GM12878 (cell line): ENCODE measurements around the gene CACNA2D4. TPM values are rescaled to one million over a fixed set of nuclear protein-coding genes. Genes with fewer than 3 reads are reported as not detected.

Experiments used
- ATAC-seq: fragments of 200-7000 bp; cut with Tn5 transposase; 3 replicates; pipeline ENCODE4 v1.9.1; 2020; ENCODE audit warnings: mild to moderate bottlenecking, moderate library complexity
- BruUV-seq: library from RNA; stranded (reverse); fragments of 400-500 nt; replicated peaks from 2 replicates; lab custom pipeline; 2021; lab: Mats Ljungman, UMichigan
- CTCF ChIA-PET: fragments of 300-600 bp; sonication (Branson Sonifier 250); formaldehyde crosslinking; extraction: SDS; loops from one replicate; lab custom pipeline; 2021; ENCODE audit warnings: inconsistent platforms; lab: Yijun Ruan, JAX
- POLR2A ChIA-PET: fragments of 350-600 bp; formaldehyde crosslinking; extraction: SDS; loops from one replicate; lab custom pipeline; 2021; ENCODE audit warnings: inconsistent platforms; lab: Charles Lee
- RAD21 ChIA-PET: fragments of 300-600 bp; sonication (Branson Sonifier 250); formaldehyde crosslinking; loops from one replicate; lab custom pipeline; 2023; ENCODE audit warnings: antibody characterized with exemption; ENCODE audit not compliant: unreplicated experiment; lab: Charles Lee
- SMC1A ChIA-PET: fragments of 300-600 bp; sonication (Branson Sonifier 250); formaldehyde crosslinking; loops from one replicate; lab custom pipeline; 2023; ENCODE audit not compliant: unreplicated experiment, uncharacterized antibody; lab: Charles Lee
- DNase-seq: peaks from one replicate; pipeline ENCODE4 v3.0.0-alpha.2; 2011; ENCODE audit warnings: low read depth, low spot score
- FAIRE-seq: peaks from 3 replicates; lab custom pipeline; 2011; peaks lifted over from hg19 to GRCh38; lab: Jason Lieb, UNC
- H2AFZ ChIP-seq: 2 replicates; pipeline ENCODE4 v1.6.0; 2011; ENCODE audit warnings: low read depth, low read length, control low read depth; ENCODE audit not compliant: control insufficient read depth
- H3K27ac ChIP-seq: 2 replicates; pipeline ENCODE4 v1.5.1; 2011; ENCODE audit warnings: control low read depth; ENCODE audit not compliant: control insufficient read depth, insufficient read depth
- H3K27me3 ChIP-seq, 2 experiments: replicated peaks in 1 of 2; 2 replicates each; pipeline versions ENCODE4 v1.6.0 to v1.6.1; 2011; ENCODE audit warnings: low read length in 1 of 2; ENCODE audit not compliant: control insufficient read depth in 2 of 2, insufficient read depth in 2 of 2
- H3K36me3 ChIP-seq, 2 experiments: 2 replicates each; pipeline ENCODE4 v1.5.1; 2011; ENCODE audit warnings: low read length in 1 of 2; ENCODE audit not compliant: control insufficient read depth in 2 of 2, insufficient read depth in 2 of 2
- H3K4me1 ChIP-seq: 2 replicates; pipeline ENCODE4 v1.6.1; 2011; ENCODE audit warnings: mild to moderate bottlenecking, low read length, moderate library complexity, mixed read lengths; ENCODE audit not compliant: control insufficient read depth, insufficient read depth
- H3K4me2 ChIP-seq: 2 replicates; pipeline ENCODE4 v1.6.0; 2011; ENCODE audit warnings: control low read depth; ENCODE audit not compliant: control insufficient read depth, insufficient read depth
- H3K4me3 ChIP-seq: fragments of 200-600 bp; sonication (generic); 2 replicates; pipeline ENCODE4 v1.5.1; 2016
- H3K79me2 ChIP-seq: 2 replicates; pipeline ENCODE4 v1.6.0; 2011; ENCODE audit warnings: low read length; ENCODE audit not compliant: control insufficient read depth, insufficient read depth
- H3K9ac ChIP-seq: 2 replicates; pipeline ENCODE4 v1.8.0; 2011; ENCODE audit warnings: low read length, control low read depth, mixed read lengths; ENCODE audit not compliant: control insufficient read depth, insufficient read depth
- H3K9me3 ChIP-seq: replicated peaks from 3 replicates; pipeline ENCODE4 v1.5.1; 2011; ENCODE audit warnings: mild to moderate bottlenecking, low read length; ENCODE audit not compliant: control insufficient read depth, insufficient read depth
- H4K20me1 ChIP-seq: 2 replicates; pipeline ENCODE4 v1.6.0; 2011; ENCODE audit not compliant: control insufficient read depth, insufficient read depth
- ATF3 ChIP-seq: IDR thresholded peaks from 2 replicates; pipeline ENCODE4 v1.6.1; 2011; ENCODE audit warnings: low read depth, mild to moderate bottlenecking, low read length, moderate library complexity, borderline replicate concordance; ENCODE audit errors: extremely low read depth
- BCL3 ChIP-seq: IDR thresholded peaks from 2 replicates; pipeline ENCODE4 v1.6.1; 2011; ENCODE audit warnings: borderline replicate concordance, low read depth, mild to moderate bottlenecking, moderate library complexity, low read length; ENCODE audit not compliant: insufficient read depth, poor library complexity, severe bottlenecking
- GABPA ChIP-seq: IDR thresholded peaks from 2 replicates; pipeline ENCODE4 v1.6.1; 2014; ENCODE audit warnings: antibody characterized with exemption, low read depth, mild to moderate bottlenecking, inconsistent platforms
- JUNB ChIP-seq: IDR thresholded peaks from 2 replicates; pipeline ENCODE4 v1.6.1; 2016; ENCODE audit warnings: antibody characterized with exemption, mild to moderate bottlenecking
- MEF2A ChIP-seq: IDR thresholded peaks from 2 replicates; pipeline ENCODE4 v1.6.1; 2011; ENCODE audit warnings: low read depth, mild to moderate bottlenecking, low read length, moderate library complexity; ENCODE audit not compliant: insufficient read depth
- RELA ChIP-seq: fragments of 450-650 bp; IDR thresholded peaks from 2 replicates; pipeline ENCODE4 v1.8.0; 2014; ENCODE audit warnings: borderline replicate concordance; ENCODE audit not compliant: partially characterized antibody
- SREBF1 ChIP-seq: IDR thresholded peaks from 2 replicates; pipeline ENCODE4 v1.6.1; 2012; ENCODE audit warnings: mild to moderate bottlenecking, low read length
- SRF ChIP-seq, 2 experiments: IDR thresholded peaks; 2 replicates each; pipeline ENCODE4 v1.6.1; 2011; ENCODE audit warnings: low read depth in 2 of 2, low read length in 2 of 2, mild to moderate bottlenecking in 1 of 2, moderate library complexity in 1 of 2
- SUZ12 ChIP-seq: fragments of 200-600 bp; sonication (generic); IDR thresholded peaks from one replicate; pipeline ENCODE4 v1.6.1; 2018; ENCODE audit warnings: antibody characterized with exemption, mild to moderate bottlenecking; ENCODE audit not compliant: unreplicated experiment
- ZNF207 ChIP-seq: fragments of 450-650 bp; IDR thresholded peaks from 2 replicates; pipeline ENCODE4 v1.6.1; 2014; ENCODE audit warnings: antibody characterized with exemption, mild to moderate bottlenecking, borderline replicate concordance
- ZNF274 ChIP-seq: IDR thresholded peaks from one replicate; pipeline ENCODE4 v1.8.0; 2011; ENCODE audit not compliant: insufficient read length, insufficient read depth
- WGBS: methylation state at CpG from one replicate; pipeline ENCODE4 v1.1.6; 2016; ENCODE audit warnings: low lambda C conversion rate; ENCODE audit not compliant: insufficient replicate concordance, insufficient coverage; ENCODE audit errors: missing lambda C conversion rate; 5-methylcytosine and 5-hydroxymethylcytosine counted together
- in situ Hi-C: fragments of 300-500 bp; cut with MboI; formaldehyde crosslinking; loops from 9 replicates; pipeline ENCODE4 v1.14.3; 2018; ENCODE audit warnings: mixed read lengths
- intact Hi-C: fragments of 100-400 bp; cut with micrococcal nuclease; formaldehyde crosslinking; loops from one replicate; pipeline ENCODE4 v1.14.2; 2022; ENCODE audit not compliant: unreplicated experiment
- polyA plus RNA-seq, 11 experiments: library from polyadenylated mRNA; depleted of rRNA in 4 of 11; unstranded in 6 of 11; stranded (reverse) in 5 of 11; fragments of >200 nt; fragmentation: Nextera tagmentation in 4 of 11; fragmentation: Illumina TruSeq in 1 of 11; extraction: Ambion mirVana in 4 of 11; extraction: Trizol in 1 of 11; gene quantifications; 1 replicate in 1 of 11; 2 replicates in 10 of 11; pipeline versions ENCODE4 v1.2.1 to v1.2.3, GENCODE V29; 2011 to 2016; ENCODE audit warnings: inconsistent platforms in 2 of 11, missing spikeins in 2 of 11, low read depth in 1 of 11
- total RNA-seq, 4 experiments: library from RNA; depleted of rRNA in 3 of 4; stranded (reverse); fragments of >200 nt in 3 of 4; fragmentation: Illumina TruSeq in 1 of 4; extraction: Trizol in 1 of 4; gene quantifications; 2 replicates each; pipeline versions ENCODE4 v1.2.1 to v1.2.3, GENCODE V29; 2013 to 2021
- TF ChIP-seq, protein P1 (sequence below): fragments of 450-650 bp; formaldehyde crosslinking; IDR thresholded peaks from 2 replicates; pipeline ENCODE4 v1.4.0; 2020; ENCODE audit warnings: mild to moderate bottlenecking, moderate library complexity
- TF ChIP-seq, protein P2 (sequence below): fragments of 450-650 bp; IDR thresholded peaks from 2 replicates; pipeline ENCODE4 v1.6.1; 2017; ENCODE audit warnings: antibody characterized with exemption, mild to moderate bottlenecking, moderate library complexity

The CACNA2D4 gene
- total and polyA plus RNA-seq, 10 of the 15 experiments (the other 5 are each of a cell fraction or from before 2014, with no cell fraction given), result 0.03 to 1.0 (median 0.65) TPM

DNA sequence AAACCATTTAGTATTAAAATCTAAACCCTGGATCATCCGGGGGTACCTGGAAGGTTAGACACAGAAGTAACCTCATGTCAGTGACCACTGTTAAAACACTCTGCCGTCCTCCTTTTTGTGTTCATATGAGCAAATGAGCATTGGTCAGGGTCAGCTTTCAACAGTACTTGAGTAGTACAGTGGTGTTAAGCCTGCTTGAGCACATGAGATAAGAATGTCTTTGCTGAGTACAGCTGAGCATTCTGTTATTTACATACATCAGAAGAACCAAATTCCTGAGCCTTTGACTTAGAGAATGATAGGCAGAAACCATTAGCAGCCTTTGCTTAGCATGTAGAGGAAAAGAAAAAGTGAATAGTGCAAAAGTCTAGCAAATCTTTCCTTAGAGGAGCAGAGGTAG lies 136.7 kb downstream of the CACNA2D4 start:
- DNase-seq (no peak), FAIRE-seq (no peak), ATAC-seq (no peak)
- BruUV-seq, result no TSS peak
- Histone ChIP-seq H4K20me1 (no peaks in the 10 kb centered on the region; the same call in 1 of the 2 replicates), H3K27ac (no peak overlapping the region), H3K4me2 (no peak overlapping the region), H3K36me3 (peaks cover 7 to 16% of the 10 kb centered on the region in 2 experiments; a peak in 3 of 4 replicates), H3K4me3 (no peak overlapping the region), H3K9me3 (no peaks in the 10 kb centered on the region), H3K4me1 (no peaks in the 10 kb centered on the region), H3K79me2 (no peaks in the 10 kb centered on the region), H3K9ac (no peak overlapping the region), H2AFZ (no peak overlapping the region), H3K27me3 (no peaks in the 10 kb centered on the region)
- SMC1A ChIA-PET, result interaction anchor here (1.1 to 1.7 kb wide), 3 partner anchors 9 to 12 kb away, joined by 3 to 11 read pairs (median 3); no protein-coding TSS in a partner anchor
- CTCF ChIA-PET, result interaction anchor here (0.9 to 3.1 kb wide), 3 partner anchors 9 to 147 kb away, joined by 3 to 21 read pairs (median 4); no protein-coding TSS in a partner anchor
- in situ Hi-C loops, result no loop called here
- RAD21 ChIA-PET, result interaction anchor here (1.3 to 1.7 kb wide), 2 partner anchors 9 to 128 kb away, joined by 4 to 5 read pairs; no protein-coding TSS in a partner anchor
- POLR2A ChIA-PET, result no interaction called here
- WGBS, result 69% methylated on average over 2 of the region's 2 CpGs
- intact Hi-C loops, result no loop called here
- TF ChIP-seq ATF3 (no peak), SRF (IDR thresholded peaks at IDR 0.05; ENCODE audit: low read depth in 2 of 2, low read length in 2 of 2) (no peak), SREBF1 (no peak), GABPA (no peak), ZNF207 (no peak), BCL3 (no peak), RELA (no peak), ZNF274 (no peak), JUNB (no peak), MEF2A (no peak), SUZ12 (no peak)
- TF ChIP-seq, protein P1, sequence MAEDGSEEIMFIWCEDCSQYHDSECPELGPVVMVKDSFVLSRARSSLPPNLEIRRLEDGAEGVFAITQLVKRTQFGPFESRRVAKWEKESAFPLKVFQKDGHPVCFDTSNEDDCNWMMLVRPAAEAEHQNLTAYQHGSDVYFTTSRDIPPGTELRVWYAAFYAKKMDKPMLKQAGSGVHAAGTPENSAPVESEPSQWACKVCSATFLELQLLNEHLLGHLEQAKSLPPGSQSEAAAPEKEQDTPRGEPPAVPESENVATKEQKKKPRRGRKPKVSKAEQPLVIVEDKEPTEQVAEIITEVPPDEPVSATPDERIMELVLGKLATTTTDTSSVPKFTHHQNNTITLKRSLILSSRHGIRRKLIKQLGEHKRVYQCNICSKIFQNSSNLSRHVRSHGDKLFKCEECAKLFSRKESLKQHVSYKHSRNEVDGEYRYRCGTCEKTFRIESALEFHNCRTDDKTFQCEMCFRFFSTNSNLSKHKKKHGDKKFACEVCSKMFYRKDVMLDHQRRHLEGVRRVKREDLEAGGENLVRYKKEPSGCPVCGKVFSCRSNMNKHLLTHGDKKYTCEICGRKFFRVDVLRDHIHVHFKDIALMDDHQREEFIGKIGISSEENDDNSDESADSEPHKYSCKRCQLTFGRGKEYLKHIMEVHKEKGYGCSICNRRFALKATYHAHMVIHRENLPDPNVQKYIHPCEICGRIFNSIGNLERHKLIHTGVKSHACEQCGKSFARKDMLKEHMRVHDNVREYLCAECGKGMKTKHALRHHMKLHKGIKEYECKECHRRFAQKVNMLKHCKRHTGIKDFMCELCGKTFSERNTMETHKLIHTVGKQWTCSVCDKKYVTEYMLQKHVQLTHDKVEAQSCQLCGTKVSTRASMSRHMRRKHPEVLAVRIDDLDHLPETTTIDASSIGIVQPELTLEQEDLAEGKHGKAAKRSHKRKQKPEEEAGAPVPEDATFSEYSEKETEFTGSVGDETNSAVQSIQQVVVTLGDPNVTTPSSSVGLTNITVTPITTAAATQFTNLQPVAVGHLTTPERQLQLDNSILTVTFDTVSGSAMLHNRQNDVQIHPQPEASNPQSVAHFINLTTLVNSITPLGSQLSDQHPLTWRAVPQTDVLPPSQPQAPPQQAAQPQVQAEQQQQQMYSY (CRISPR knock-in tag), result no peak
- TF ChIP-seq, protein P2, sequence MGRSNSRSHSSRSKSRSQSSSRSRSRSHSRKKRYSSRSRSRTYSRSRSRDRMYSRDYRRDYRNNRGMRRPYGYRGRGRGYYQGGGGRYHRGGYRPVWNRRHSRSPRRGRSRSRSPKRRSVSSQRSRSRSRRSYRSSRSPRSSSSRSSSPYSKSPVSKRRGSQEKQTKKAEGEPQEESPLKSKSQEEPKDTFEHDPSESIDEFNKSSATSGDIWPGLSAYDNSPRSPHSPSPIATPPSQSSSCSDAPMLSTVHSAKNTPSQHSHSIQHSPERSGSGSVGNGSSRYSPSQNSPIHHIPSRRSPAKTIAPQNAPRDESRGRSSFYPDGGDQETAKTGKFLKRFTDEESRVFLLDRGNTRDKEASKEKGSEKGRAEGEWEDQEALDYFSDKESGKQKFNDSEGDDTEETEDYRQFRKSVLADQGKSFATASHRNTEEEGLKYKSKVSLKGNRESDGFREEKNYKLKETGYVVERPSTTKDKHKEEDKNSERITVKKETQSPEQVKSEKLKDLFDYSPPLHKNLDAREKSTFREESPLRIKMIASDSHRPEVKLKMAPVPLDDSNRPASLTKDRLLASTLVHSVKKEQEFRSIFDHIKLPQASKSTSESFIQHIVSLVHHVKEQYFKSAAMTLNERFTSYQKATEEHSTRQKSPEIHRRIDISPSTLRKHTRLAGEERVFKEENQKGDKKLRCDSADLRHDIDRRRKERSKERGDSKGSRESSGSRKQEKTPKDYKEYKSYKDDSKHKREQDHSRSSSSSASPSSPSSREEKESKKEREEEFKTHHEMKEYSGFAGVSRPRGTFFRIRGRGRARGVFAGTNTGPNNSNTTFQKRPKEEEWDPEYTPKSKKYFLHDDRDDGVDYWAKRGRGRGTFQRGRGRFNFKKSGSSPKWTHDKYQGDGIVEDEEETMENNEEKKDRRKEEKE, result no peak
